K562 (cell line): ENCODE measurements around the gene TCL1B. TPM values are rescaled to one million over a fixed set of nuclear protein-coding genes. Genes with fewer than 3 reads are reported as not detected.

Experiments used
- CCNT2 ChIP-seq: IDR thresholded peaks from 2 replicates; pipeline ENCODE4 v1.6.1; 2011; ENCODE audit warnings: borderline replicate concordance, low read depth, mild to moderate bottlenecking, moderate library complexity, mixed read lengths, low read length; ENCODE audit not compliant: insufficient read length; ENCODE audit errors: extremely low read depth
- CEBPZ ChIP-seq: fragments of 150-350 bp; IDR thresholded peaks from 2 replicates; pipeline ENCODE4 v1.6.1; 2014; ENCODE audit warnings: low read depth, mild to moderate bottlenecking, low read length, borderline replicate concordance
- ETV5 ChIP-seq: sonication (generic); formaldehyde crosslinking; IDR thresholded peaks from 2 replicates; pipeline ENCODE4 v1.4.0; 2020; ENCODE audit warnings: low read depth, mild to moderate bottlenecking, missing genetic modification reagents
- HDGF ChIP-seq: fragments of 450-650 bp; IDR thresholded peaks from 2 replicates; pipeline ENCODE4 v1.6.1; 2016
- MECOM ChIP-seq: fragments of 250-450 bp; sonication (Bioruptor Pico); IDR thresholded peaks from 2 replicates; pipeline ENCODE4 v1.8.0; 2022; ENCODE audit warnings: inconsistent platforms
- ZFP36 ChIP-seq: fragments of 150-350 bp; IDR thresholded peaks from 2 replicates; pipeline ENCODE4 v1.6.1; 2018; ENCODE audit warnings: low read length, low read depth; ENCODE audit not compliant: partially characterized antibody
- polyA plus RNA-seq, 8 experiments: library from polyadenylated mRNA; depleted of rRNA in 4 of 8; stranded (reverse) in 5 of 8; unstranded in 3 of 8; fragments of >200 nt; fragmentation: Nextera tagmentation in 2 of 8; fragmentation: Illumina TruSeq in 1 of 8; extraction: Ambion mirVana in 2 of 8; extraction: Trizol in 1 of 8; gene quantifications; 2 replicates each; pipeline versions ENCODE4 v1.2.1 to v1.2.3, GENCODE V29; 2011 to 2014; ENCODE audit warnings: inconsistent platforms in 1 of 8, missing spikeins in 1 of 8
- total RNA-seq, 7 experiments: library from RNA; depleted of rRNA in 6 of 7; stranded (reverse); fragments of >200 nt in 6 of 7; fragmentation: Illumina TruSeq in 2 of 7; extraction: Trizol in 2 of 7; gene quantifications; 2 replicates each; pipeline versions ENCODE4 v1.2.1 to v1.2.3, GENCODE V29; 2011 to 2021; ENCODE audit warnings: low replicate concordance in 1 of 7
- TF ChIP-seq, protein P1 (sequence below): sonication (generic); formaldehyde crosslinking; IDR thresholded peaks from 2 replicates; pipeline ENCODE4 v1.8.0; 2022; ENCODE audit warnings: mild to moderate bottlenecking, missing genetic modification reagents

The TCL1B gene
- total and polyA plus RNA-seq, 9 of the 15 experiments (the other 6 are each of a cell fraction or from before 2014, with no cell fraction given): not detected

DNA sequence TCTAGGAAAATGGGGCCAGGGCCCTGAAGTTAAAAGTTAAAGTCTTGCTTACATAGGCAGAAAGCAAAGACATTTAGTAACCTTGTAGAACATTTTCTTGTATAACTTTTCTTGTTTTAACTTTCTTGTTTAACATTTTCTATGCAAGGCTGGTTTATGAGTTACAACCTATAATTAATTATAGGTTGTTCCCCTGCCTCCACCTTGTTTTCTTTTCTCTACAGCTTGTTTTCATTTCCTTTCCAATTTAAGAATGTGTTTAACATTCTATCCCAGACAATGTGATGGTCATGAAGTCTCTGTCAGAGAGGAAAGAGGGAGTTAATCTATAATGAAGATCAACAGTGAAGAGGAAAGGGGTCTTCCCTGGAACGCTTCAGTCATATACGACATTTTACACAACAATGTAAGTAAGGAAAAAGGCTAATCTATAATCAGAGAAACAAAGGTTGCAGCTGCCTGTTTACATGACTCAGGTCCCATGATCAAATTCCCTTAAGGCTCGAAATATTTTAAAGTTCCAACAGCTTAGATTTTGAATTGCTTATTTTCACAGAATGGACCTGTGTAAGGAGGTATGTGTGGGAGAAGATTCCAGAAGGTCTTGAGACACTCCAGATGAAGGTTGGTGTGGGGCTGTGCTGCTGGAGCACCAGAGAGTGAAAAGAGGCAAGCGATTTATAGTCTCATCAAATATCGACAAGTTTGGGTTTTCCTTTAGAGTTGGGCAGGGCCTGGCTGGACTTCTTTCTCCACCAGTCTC, 34.2 kb upstream of the TCL1B start (continued):
- TF ChIP-seq CEBPZ (no peak), HDGF (no peak), MECOM (CRISPR knock-in tag) (no peak), CCNT2 (no peak), ETV5 (CRISPR knock-in tag) (no peak), ZFP36 (no peak)
- TF ChIP-seq, protein P1, sequence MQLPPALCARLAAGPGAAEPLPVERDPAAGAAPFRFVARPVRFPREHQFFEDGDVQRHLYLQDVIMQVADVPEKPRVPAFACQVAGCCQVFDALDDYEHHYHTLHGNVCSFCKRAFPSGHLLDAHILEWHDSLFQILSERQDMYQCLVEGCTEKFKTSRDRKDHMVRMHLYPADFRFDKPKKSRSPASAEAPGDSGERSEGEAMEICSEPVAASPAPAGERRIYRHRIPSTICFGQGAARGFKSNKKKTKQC: no peak
- TF ChIP-seq, all 486 proteins: peak for 0
